Vagina (tissue), 2 donors: ENCODE measurements around the gene C13orf42.

Source experiments
- POLR2A ChIP-seq, 2 donors: fragments of 450-650 bp; IDR thresholded peaks; one replicate each; pipeline ENCODE4 v1.6.1; 2017; ENCODE audit warnings: antibody characterized with exemption in 2 of 2, mild to moderate bottlenecking in 2 of 2, moderate library complexity in 2 of 2
- POLR2AphosphoS5 ChIP-seq, 2 donors: sonication (generic); formaldehyde crosslinking; IDR thresholded peaks; one replicate each; pipeline ENCODE4 v1.9.0; 2017; ENCODE audit warnings: antibody characterized with exemption in 2 of 2, mild to moderate bottlenecking in 2 of 2, low read depth in 1 of 2; ENCODE audit not compliant: insufficient read depth in 1 of 2
- TF ChIP-seq, protein P1 (sequence below), 3 experiments: fragments of 450-650 bp in 2 of 3; fragments of 200-600 bp in 1 of 3; sonication (generic) in 1 of 3; IDR thresholded peaks; one replicate each; pipeline ENCODE4 v1.5.1; 2017 to 2019; ENCODE audit warnings: antibody characterized with exemption in 3 of 3, mild to moderate bottlenecking in 2 of 3, moderate library complexity in 2 of 3

GRCh38 chr13:51071493-51071892, 39.6 kb downstream of the C13orf42 start:
- TF ChIP-seq, protein P1, sequence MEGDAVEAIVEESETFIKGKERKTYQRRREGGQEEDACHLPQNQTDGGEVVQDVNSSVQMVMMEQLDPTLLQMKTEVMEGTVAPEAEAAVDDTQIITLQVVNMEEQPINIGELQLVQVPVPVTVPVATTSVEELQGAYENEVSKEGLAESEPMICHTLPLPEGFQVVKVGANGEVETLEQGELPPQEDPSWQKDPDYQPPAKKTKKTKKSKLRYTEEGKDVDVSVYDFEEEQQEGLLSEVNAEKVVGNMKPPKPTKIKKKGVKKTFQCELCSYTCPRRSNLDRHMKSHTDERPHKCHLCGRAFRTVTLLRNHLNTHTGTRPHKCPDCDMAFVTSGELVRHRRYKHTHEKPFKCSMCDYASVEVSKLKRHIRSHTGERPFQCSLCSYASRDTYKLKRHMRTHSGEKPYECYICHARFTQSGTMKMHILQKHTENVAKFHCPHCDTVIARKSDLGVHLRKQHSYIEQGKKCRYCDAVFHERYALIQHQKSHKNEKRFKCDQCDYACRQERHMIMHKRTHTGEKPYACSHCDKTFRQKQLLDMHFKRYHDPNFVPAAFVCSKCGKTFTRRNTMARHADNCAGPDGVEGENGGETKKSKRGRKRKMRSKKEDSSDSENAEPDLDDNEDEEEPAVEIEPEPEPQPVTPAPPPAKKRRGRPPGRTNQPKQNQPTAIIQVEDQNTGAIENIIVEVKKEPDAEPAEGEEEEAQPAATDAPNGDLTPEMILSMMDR (IDR thresholded peaks at IDR 0.05), result no peak
- no peak for TF ChIP-seq POLR2AphosphoS5 (IDR thresholded peaks at IDR 0.05; ENCODE audit: insufficient read depth in 1 of 2, low read depth in 1 of 2)
- no peak for TF ChIP-seq POLR2A (IDR thresholded peaks at IDR 0.05)
